ENCODE results near the gene C16orf54.
"Not testable (repeated sequence)": the region's sequence is repeated elsewhere in the genome, so short reads cannot be mapped to it uniquely, and the experiment has no call there.

C16orf54 gene

GRCh38 chr16:29698484-29699323, 47.1 kb downstream of the C16orf54 start:
- Histone ChIP-seq H3K36me3 (ENCODE audit: control insufficient read depth in 5 of 5, insufficient read depth in 5 of 5, low read length in 5 of 5) (no peaks in the 10 kb centered on the region), H3K4me1 (ENCODE audit: control insufficient read depth in 5 of 5, insufficient read depth in 5 of 5, low read length in 5 of 5) (peaks cover 0 to 8% (median 5%) of the 10 kb centered on the region in 5 donors), H3K27me3 (ENCODE audit: control insufficient read depth in 5 of 5, insufficient read depth in 4 of 5, low read length in 5 of 5) (peaks cover 0 to 3% (median 0%) of the 10 kb centered on the region in 5 donors), H3K27ac (ENCODE audit: low read depth, low read length) (no peak overlapping the region), H3K4me3 (ENCODE audit: low read depth in 1 of 5, low read length in 5 of 5) (no peak overlapping the region), H3K9me3 (ENCODE audit: control insufficient read depth in 5 of 5, low read length in 5 of 5) (peaks cover 0 to 8% (median 0%) of the 10 kb centered on the region in 5 donors), H3K9ac (ENCODE audit: low read length in 5 of 5) (no peak overlapping the region)

GRCh38 chr16:29698042-29698441, 47.7 kb downstream of the C16orf54 start:
- no peak overlapping the region for H3K9ac ChIP-seq (ENCODE audit: low read length in 5 of 5)

DNA sequence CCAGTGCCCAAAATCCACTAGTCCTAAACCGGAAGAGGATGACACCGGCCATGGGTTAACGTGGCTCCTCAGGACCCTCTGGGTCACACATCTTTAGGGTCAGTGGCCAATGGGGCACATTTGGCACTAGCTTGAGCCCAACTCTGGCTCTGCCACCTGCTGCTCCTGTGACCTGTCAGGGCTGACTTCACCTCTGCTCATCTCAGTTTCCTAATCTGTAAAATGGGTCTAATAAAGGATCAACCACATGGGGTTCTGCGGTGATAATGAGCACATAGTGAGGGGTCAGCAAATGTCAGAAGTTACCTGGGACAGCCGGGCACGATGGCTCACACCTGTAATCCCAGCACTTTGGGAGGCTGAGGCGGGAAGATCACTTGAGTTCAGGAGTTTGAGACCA, 48.4 kb downstream of the C16orf54 start:
- no peak overlapping the region for H3K4me3 ChIP-seq (ENCODE audit: low read depth in 1 of 5, low read length in 5 of 5)
- H3K9ac ChIP-seq (ENCODE audit: low read length in 5 of 5), result no peak overlapping the region
- peaks cover 0 to 8% (median 5%) of the 10 kb centered on the region in 5 donors for H3K4me1 ChIP-seq (ENCODE audit: control insufficient read depth in 5 of 5, insufficient read depth in 5 of 5, low read length in 5 of 5)
- peaks cover 0 to 8% (median 0%) of the 10 kb centered on the region in 5 donors for H3K9me3 ChIP-seq (ENCODE audit: control insufficient read depth in 5 of 5, low read length in 5 of 5)
- no peak overlapping the region for H3K27ac ChIP-seq (ENCODE audit: low read depth, low read length)
- H3K27me3 ChIP-seq (ENCODE audit: control insufficient read depth in 5 of 5, insufficient read depth in 4 of 5, low read length in 5 of 5), result peaks cover 0 to 3% (median 0%) of the 10 kb centered on the region in 5 donors
- no peaks in the 10 kb centered on the region for H3K36me3 ChIP-seq (ENCODE audit: control insufficient read depth in 5 of 5, insufficient read depth in 5 of 5, low read length in 5 of 5)

More at GRCh38 chr16:29698042-29698441, 47.7 kb downstream of the C16orf54 start:
- H3K27ac ChIP-seq (ENCODE audit: low read depth, low read length), result no peak overlapping the region
- peaks cover 0 to 8% (median 5%) of the 10 kb centered on the region in 5 donors for H3K4me1 ChIP-seq (ENCODE audit: control insufficient read depth in 5 of 5, insufficient read depth in 5 of 5, low read length in 5 of 5)
- peaks cover 0 to 8% (median 0%) of the 10 kb centered on the region in 5 donors for H3K9me3 ChIP-seq (ENCODE audit: control insufficient read depth in 5 of 5, low read length in 5 of 5)
- no peak overlapping the region for H3K4me3 ChIP-seq (ENCODE audit: low read depth in 1 of 5, low read length in 5 of 5)
- no peaks in the 10 kb centered on the region for H3K36me3 ChIP-seq (ENCODE audit: control insufficient read depth in 5 of 5, insufficient read depth in 5 of 5, low read length in 5 of 5)
- peaks cover 0 to 3% (median 0%) of the 10 kb centered on the region in 5 donors for H3K27me3 ChIP-seq (ENCODE audit: control insufficient read depth in 5 of 5, insufficient read depth in 4 of 5, low read length in 5 of 5)

DNA sequence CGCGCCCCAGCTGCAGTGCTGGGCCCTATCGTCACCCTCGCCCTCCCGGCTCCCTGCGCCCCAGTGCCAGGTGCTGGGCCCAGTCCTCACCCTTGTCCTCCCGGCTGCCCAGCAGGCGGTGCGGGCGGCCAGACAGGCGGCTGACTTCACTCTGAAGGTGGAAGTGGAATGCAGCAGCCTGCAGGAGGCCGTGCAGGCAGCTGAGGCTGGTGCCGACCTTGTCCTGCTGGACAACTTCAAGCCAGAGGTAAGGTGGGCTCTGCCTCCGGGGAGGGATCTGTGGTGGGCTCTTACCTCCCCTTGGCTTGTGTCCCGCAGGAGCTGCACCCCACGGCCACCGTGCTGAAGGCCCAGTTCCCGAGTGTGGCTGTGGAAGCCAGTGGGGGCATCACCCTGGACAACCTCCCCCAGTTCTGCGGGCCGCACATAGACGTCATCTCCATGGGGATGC, 48.9 kb downstream of the C16orf54 start:
- no peak overlapping the region for H3K4me3 ChIP-seq (ENCODE audit: low read depth in 1 of 5, low read length in 5 of 5)

GRCh38 chr16:29695675-29696074, 50.1 kb downstream of the C16orf54 start:
- H3K36me3 ChIP-seq (ENCODE audit: control insufficient read depth in 5 of 5, insufficient read depth in 5 of 5, low read length in 5 of 5); H3K27ac ChIP-seq (ENCODE audit: low read depth, low read length); H3K9me3 ChIP-seq (ENCODE audit: control insufficient read depth in 5 of 5, low read length in 5 of 5); H3K27me3 ChIP-seq (ENCODE audit: control insufficient read depth in 5 of 5, insufficient read depth in 4 of 5, low read length in 5 of 5); H3K4me3 ChIP-seq (ENCODE audit: low read depth in 1 of 5, low read length in 5 of 5); H3K9ac ChIP-seq (ENCODE audit: low read length in 5 of 5): not testable (repeated sequence)
- peaks cover 0 to 12% (median 5%) of the 10 kb centered on the region in 5 donors for H3K4me1 ChIP-seq (ENCODE audit: control insufficient read depth in 5 of 5, insufficient read depth in 5 of 5, low read length in 5 of 5)

More for the DNA sequence above, 48.9 kb downstream of the C16orf54 start:
- no peak overlapping the region for H3K27ac ChIP-seq (ENCODE audit: low read depth, low read length)
- H3K27me3 ChIP-seq (ENCODE audit: control insufficient read depth in 5 of 5, insufficient read depth in 4 of 5, low read length in 5 of 5), result peaks cover 0 to 2% (median 0%) of the 10 kb centered on the region in 5 donors
- H3K4me1 ChIP-seq (ENCODE audit: control insufficient read depth in 5 of 5, insufficient read depth in 5 of 5, low read length in 5 of 5), result peaks cover 0 to 8% (median 5%) of the 10 kb centered on the region in 5 donors
- peaks cover 0 to 8% (median 0%) of the 10 kb centered on the region in 5 donors for H3K9me3 ChIP-seq (ENCODE audit: control insufficient read depth in 5 of 5, low read length in 5 of 5)
- no peaks in the 10 kb centered on the region for H3K36me3 ChIP-seq (ENCODE audit: control insufficient read depth in 5 of 5, insufficient read depth in 5 of 5, low read length in 5 of 5)
- no peak overlapping the region for H3K9ac ChIP-seq (ENCODE audit: low read length in 5 of 5)

GRCh38 chr16:29694384-29695195, 51.2 kb downstream of the C16orf54 start:
- H3K4me3 ChIP-seq (ENCODE audit: low read depth in 1 of 5, low read length in 5 of 5), result no peak overlapping the region
- no peak overlapping the region for H3K9ac ChIP-seq (ENCODE audit: low read length in 5 of 5)
- H3K36me3 ChIP-seq (ENCODE audit: control insufficient read depth in 5 of 5, insufficient read depth in 5 of 5, low read length in 5 of 5), result no peaks in the 10 kb centered on the region
- H3K27ac ChIP-seq (ENCODE audit: low read depth, low read length), result no peak overlapping the region
- peaks cover 0 to 8% (median 0%) of the 10 kb centered on the region in 5 donors for H3K9me3 ChIP-seq (ENCODE audit: control insufficient read depth in 5 of 5, low read length in 5 of 5)
- no peaks in the 10 kb centered on the region for H3K27me3 ChIP-seq (ENCODE audit: control insufficient read depth in 5 of 5, insufficient read depth in 4 of 5, low read length in 5 of 5)
- peaks cover 0 to 10% (median 5%) of the 10 kb centered on the region in 5 donors for H3K4me1 ChIP-seq (ENCODE audit: control insufficient read depth in 5 of 5, insufficient read depth in 5 of 5, low read length in 5 of 5)

GRCh38 chr16:29692606-29693005, 53.2 kb downstream of the C16orf54 start:
- not testable (repeated sequence) for H3K4me1 ChIP-seq (ENCODE audit: control insufficient read depth in 5 of 5, insufficient read depth in 5 of 5, low read length in 5 of 5); H3K9ac ChIP-seq (ENCODE audit: low read length in 5 of 5); H3K36me3 ChIP-seq (ENCODE audit: control insufficient read depth in 5 of 5, insufficient read depth in 5 of 5, low read length in 5 of 5); H3K9me3 ChIP-seq (ENCODE audit: control insufficient read depth in 5 of 5, low read length in 5 of 5); H3K27me3 ChIP-seq (ENCODE audit: control insufficient read depth in 5 of 5, insufficient read depth in 4 of 5, low read length in 5 of 5); H3K4me3 ChIP-seq (ENCODE audit: low read depth in 1 of 5, low read length in 5 of 5); H3K27ac ChIP-seq (ENCODE audit: low read depth, low read length)
